GM12878 (cell line): ENCODE measurements around the gene FOXO3. TPM values are rescaled to one million over a fixed set of nuclear protein-coding genes. Genes with fewer than 3 reads are reported as not detected.

ENCODE experiments used
- ATAC-seq: fragments of 200-7000 bp; cut with Tn5 transposase; 3 replicates; pipeline ENCODE4 v1.9.1; 2020; ENCODE audit warnings: mild to moderate bottlenecking, moderate library complexity
- BruUV-seq: library from RNA; stranded (reverse); fragments of 400-500 nt; replicated peaks from 2 replicates; lab custom pipeline; 2021; lab: Mats Ljungman, UMichigan
- CTCF ChIA-PET: fragments of 300-600 bp; sonication (Branson Sonifier 250); formaldehyde crosslinking; extraction: SDS; loops from one replicate; lab custom pipeline; 2021; ENCODE audit warnings: inconsistent platforms; lab: Yijun Ruan, JAX
- POLR2A ChIA-PET: fragments of 350-600 bp; formaldehyde crosslinking; extraction: SDS; loops from one replicate; lab custom pipeline; 2021; ENCODE audit warnings: inconsistent platforms; lab: Charles Lee
- RAD21 ChIA-PET: fragments of 300-600 bp; sonication (Branson Sonifier 250); formaldehyde crosslinking; loops from one replicate; lab custom pipeline; 2023; ENCODE audit warnings: antibody characterized with exemption; ENCODE audit not compliant: unreplicated experiment; lab: Charles Lee
- SMC1A ChIA-PET: fragments of 300-600 bp; sonication (Branson Sonifier 250); formaldehyde crosslinking; loops from one replicate; lab custom pipeline; 2023; ENCODE audit not compliant: unreplicated experiment, uncharacterized antibody; lab: Charles Lee
- DNase-seq: peaks from one replicate; pipeline ENCODE4 v3.0.0-alpha.2; 2011; ENCODE audit warnings: low read depth, low spot score
- FAIRE-seq: peaks from 3 replicates; lab custom pipeline; 2011; peaks lifted over from hg19 to GRCh38; lab: Jason Lieb, UNC
- H2AFZ ChIP-seq: 2 replicates; pipeline ENCODE4 v1.6.0; 2011; ENCODE audit warnings: low read depth, low read length, control low read depth; ENCODE audit not compliant: control insufficient read depth
- H3K27ac ChIP-seq: 2 replicates; pipeline ENCODE4 v1.5.1; 2011; ENCODE audit warnings: control low read depth; ENCODE audit not compliant: control insufficient read depth, insufficient read depth
- H3K27me3 ChIP-seq, 2 experiments: replicated peaks in 1 of 2; 2 replicates each; pipeline versions ENCODE4 v1.6.0 to v1.6.1; 2011; ENCODE audit warnings: low read length in 1 of 2; ENCODE audit not compliant: control insufficient read depth in 2 of 2, insufficient read depth in 2 of 2
- H3K36me3 ChIP-seq, 2 experiments: 2 replicates each; pipeline ENCODE4 v1.5.1; 2011; ENCODE audit warnings: low read length in 1 of 2; ENCODE audit not compliant: control insufficient read depth in 2 of 2, insufficient read depth in 2 of 2
- H3K4me1 ChIP-seq: 2 replicates; pipeline ENCODE4 v1.6.1; 2011; ENCODE audit warnings: mild to moderate bottlenecking, low read length, moderate library complexity, mixed read lengths; ENCODE audit not compliant: control insufficient read depth, insufficient read depth
- H3K4me2 ChIP-seq: 2 replicates; pipeline ENCODE4 v1.6.0; 2011; ENCODE audit warnings: control low read depth; ENCODE audit not compliant: control insufficient read depth, insufficient read depth
- H3K4me3 ChIP-seq: fragments of 200-600 bp; sonication (generic); 2 replicates; pipeline ENCODE4 v1.5.1; 2016
- H3K79me2 ChIP-seq: 2 replicates; pipeline ENCODE4 v1.6.0; 2011; ENCODE audit warnings: low read length; ENCODE audit not compliant: control insufficient read depth, insufficient read depth
- H3K9ac ChIP-seq: 2 replicates; pipeline ENCODE4 v1.8.0; 2011; ENCODE audit warnings: low read length, control low read depth, mixed read lengths; ENCODE audit not compliant: control insufficient read depth, insufficient read depth
- H3K9me3 ChIP-seq: replicated peaks from 3 replicates; pipeline ENCODE4 v1.5.1; 2011; ENCODE audit warnings: mild to moderate bottlenecking, low read length; ENCODE audit not compliant: control insufficient read depth, insufficient read depth
- H4K20me1 ChIP-seq: 2 replicates; pipeline ENCODE4 v1.6.0; 2011; ENCODE audit not compliant: control insufficient read depth, insufficient read depth
- BHLHE40 ChIP-seq, 2 experiments: fragments of 450-650 bp in 1 of 2; IDR thresholded peaks; 2 replicates each; pipeline ENCODE4 v1.6.1; 2011 to 2017; ENCODE audit warnings: low read depth in 2 of 2, borderline replicate concordance in 1 of 2, improper control_type of control experiment in 1 of 2, low read length in 1 of 2, mild to moderate bottlenecking in 1 of 2
- E4F1 ChIP-seq: fragments of 450-650 bp; IDR thresholded peaks from 2 replicates; pipeline ENCODE4 v1.6.1; 2018; ENCODE audit warnings: borderline replicate concordance, mild to moderate bottlenecking; ENCODE audit not compliant: partially characterized antibody
- HCFC1 ChIP-seq: fragments of 150-350 bp; IDR thresholded peaks from 2 replicates; pipeline ENCODE4 v1.6.1; 2014; ENCODE audit warnings: low read length
- HDAC2 ChIP-seq: fragments of 200-600 bp; sonication (generic); IDR thresholded peaks from 2 replicates; pipeline ENCODE4 v1.6.1; 2017
- MXI1 ChIP-seq: fragments of 150-350 bp; IDR thresholded peaks from 2 replicates; pipeline ENCODE4 v1.6.1; 2011; ENCODE audit warnings: low read depth, mild to moderate bottlenecking, inconsistent platforms, low read length, improper control_type of control experiment
- NR2C1 ChIP-seq: fragments of 450-650 bp; IDR thresholded peaks from 2 replicates; pipeline ENCODE4 v1.6.1; 2017; ENCODE audit warnings: antibody characterized with exemption, mild to moderate bottlenecking, moderate library complexity
- RCOR1 ChIP-seq: conservative IDR thresholded peaks from 2 replicates; pipeline ENCODE4 v1.6.1; 2012; ENCODE audit warnings: low read depth, low read length, improper control_type of control experiment
- YY1 ChIP-seq: IDR thresholded peaks from 2 replicates; pipeline ENCODE4 v1.6.1; 2011; ENCODE audit warnings: low read depth, mild to moderate bottlenecking, low read length
- ZBTB40 ChIP-seq: fragments of 450-650 bp; IDR thresholded peaks from 2 replicates; pipeline ENCODE4 v1.6.1; 2016; ENCODE audit warnings: mild to moderate bottlenecking, moderate library complexity, borderline replicate concordance
- ZSCAN29 ChIP-seq: fragments of 450-650 bp; IDR thresholded peaks from 2 replicates; pipeline ENCODE4 v1.6.1; 2017; ENCODE audit warnings: mild to moderate bottlenecking, moderate library complexity
- WGBS: methylation state at CpG from one replicate; pipeline ENCODE4 v1.1.6; 2016; ENCODE audit warnings: low lambda C conversion rate; ENCODE audit not compliant: insufficient replicate concordance, insufficient coverage; ENCODE audit errors: missing lambda C conversion rate; 5-methylcytosine and 5-hydroxymethylcytosine counted together
- in situ Hi-C: fragments of 300-500 bp; cut with MboI; formaldehyde crosslinking; loops from 9 replicates; pipeline ENCODE4 v1.14.3; 2018; ENCODE audit warnings: mixed read lengths
- intact Hi-C: fragments of 100-400 bp; cut with micrococcal nuclease; formaldehyde crosslinking; loops from one replicate; pipeline ENCODE4 v1.14.2; 2022; ENCODE audit not compliant: unreplicated experiment
- polyA plus RNA-seq, 11 experiments: library from polyadenylated mRNA; depleted of rRNA in 4 of 11; unstranded in 6 of 11; stranded (reverse) in 5 of 11; fragments of >200 nt; fragmentation: Nextera tagmentation in 4 of 11; fragmentation: Illumina TruSeq in 1 of 11; extraction: Ambion mirVana in 4 of 11; extraction: Trizol in 1 of 11; gene quantifications; 1 replicate in 1 of 11; 2 replicates in 10 of 11; pipeline versions ENCODE4 v1.2.1 to v1.2.3, GENCODE V29; 2011 to 2016; ENCODE audit warnings: inconsistent platforms in 2 of 11, missing spikeins in 2 of 11, low read depth in 1 of 11
- total RNA-seq, 4 experiments: library from RNA; depleted of rRNA in 3 of 4; stranded (reverse); fragments of >200 nt in 3 of 4; fragmentation: Illumina TruSeq in 1 of 4; extraction: Trizol in 1 of 4; gene quantifications; 2 replicates each; pipeline versions ENCODE4 v1.2.1 to v1.2.3, GENCODE V29; 2013 to 2021

Gene FOXO3
- total and polyA plus RNA-seq, 10 of the 15 experiments (the other 5 are each of a cell fraction or from before 2014, with no cell fraction given), result 0.82 to 4.5 (median 1.7) TPM

- peaks cover 4% of the 10 kb centered on the region; the same call in 1 of the 2 replicates for H3K4me1 ChIP-seq
- ChIA-PET SMC1A (interaction anchor here (0.7 to 3.2 kb wide), 3 partner anchors 33 to 274 kb away, joined by 3 to 9 read pairs (median 4); no protein-coding TSS in a partner anchor), POLR2A (interaction anchor here (0.6 kb wide), 1 partner anchor 883 kb away, joined by 4 read pairs; no protein-coding TSS in a partner anchor), CTCF (interaction anchor here (0.6 to 2.6 kb wide), 5 partner anchors 219 to 514 kb away, joined by 3 to 9 read pairs (median 3); no protein-coding TSS in a partner anchor), RAD21 (interaction anchor here (1.1 to 2.8 kb wide), 2 partner anchors 34 to 515 kb away, joined by 3 to 11 read pairs; no protein-coding TSS in a partner anchor)
- no peaks in the 10 kb centered on the region for H3K36me3 ChIP-seq
- no TSS peak for BruUV-seq
- intact Hi-C loops, result loop anchor here (5.0 to 10.0 kb wide), 2 partner anchors 224 to 826 kb away; partner anchors contain the start of gene CD164
- in situ Hi-C loops, result loop anchor here (10.0 kb wide), 1 partner anchor 826 kb away; the partner anchor contains the start of gene CD164
- no peaks in the 10 kb centered on the region; the same call in 1 of the 2 replicates for H4K20me1 ChIP-seq
- peaks cover 22% of the 10 kb centered on the region for H3K79me2 ChIP-seq
- peak overlapping the region; percentile 61; the same call in 1 of the 2 replicates for H3K27ac ChIP-seq
- ATAC-seq (peak; percentile 71), DNase-seq (peak; percentile 81), FAIRE-seq (peak; percentile 44)
- peak overlapping the region; percentile 69; the same call in 1 of the 2 replicates for H3K9ac ChIP-seq
- H3K27me3 ChIP-seq, result peaks cover 6 to 8% of the 10 kb centered on the region in 2 experiments
- H3K9me3 ChIP-seq, result no peaks in the 10 kb centered on the region; the same call in 2 of the 3 replicates
- peak overlapping the region; percentile 86 for H3K4me3 ChIP-seq
- H2AFZ ChIP-seq, result peak overlapping the region; percentile 85
- WGBS, result under 1% methylated on average over 58 of the region's 58 CpGs
- H3K4me2 ChIP-seq, result peak overlapping the region; percentile 99
- TF ChIP-seq YY1, result peak; percentile 90
- no peak for TF ChIP-seq E4F1
- TF ChIP-seq ZSCAN29, result 0 out of 2 replicates have a peak, but pooled peaks have one; percentile 49
- peak; percentile 92 to 95 for TF ChIP-seq BHLHE40 (IDR thresholded peaks at IDR 0.05; ENCODE audit: borderline replicate concordance in 1 of 2, low read depth in 2 of 2, low read length in 1 of 2)
- TF ChIP-seq MXI1, result peak; percentile 75; the same call in 1 of the 2 replicates
- TF ChIP-seq ZBTB40, result peak; percentile 33
- peak; percentile 51; the same call in 1 of the 2 replicates for TF ChIP-seq NR2C1
- TF ChIP-seq RCOR1, result peak; percentile 64
- peak; percentile 47 for TF ChIP-seq HCFC1
- no peak for TF ChIP-seq HDAC2
Measured at GRCh38 chr6:108558372-108559096, 2.2 kb upstream of the FOXO3 start.
